ENCODE results near the gene TCF4.
A peak's percentile ranks its signal among the peaks of the same experiment; 100 is the strongest.

The TCF4 gene

GRCh38 chr18:55234366-55235093, 353.5 kb downstream of the TCF4 start:
- peak; percentile 88 for TF ChIP-seq CTCF (conservative IDR thresholded peaks at IDR 0.05; ENCODE audit: control insufficient read depth, insufficient read depth, low read depth, low read length)
- peak; percentile 82 for DNase-seq (ENCODE audit: low read depth)
- no peak overlapping the region for H3K4me3 ChIP-seq (ENCODE audit: control insufficient read depth, low read depth, low read length)

GRCh38 chr18:55233857-55234256, 354.1 kb downstream of the TCF4 start:
- peak; percentile 44 for DNase-seq (ENCODE audit: low read depth)

GRCh38 chr18:55232506-55232905, 355.5 kb downstream of the TCF4 start:
- no peak for DNase-seq (ENCODE audit: low read depth)
- TF ChIP-seq CTCF (conservative IDR thresholded peaks at IDR 0.05; ENCODE audit: control insufficient read depth, insufficient read depth, low read depth, low read length) = no peak
- H3K4me3 ChIP-seq (ENCODE audit: control insufficient read depth, low read depth, low read length) = no peak overlapping the region

More at GRCh38 chr18:55233857-55234256, 354.1 kb downstream of the TCF4 start:
- no peak for TF ChIP-seq CTCF (conservative IDR thresholded peaks at IDR 0.05; ENCODE audit: control insufficient read depth, insufficient read depth, low read depth, low read length)
- H3K4me3 ChIP-seq (ENCODE audit: control insufficient read depth, low read depth, low read length) = no peak overlapping the region

GRCh38 chr18:55229682-55230081, 358.3 kb downstream of the TCF4 start:
- no peak for TF ChIP-seq CTCF (conservative IDR thresholded peaks at IDR 0.05; ENCODE audit: control insufficient read depth, insufficient read depth, low read depth, low read length)
- H3K4me3 ChIP-seq (ENCODE audit: control insufficient read depth, low read depth, low read length) = no peak overlapping the region
- DNase-seq (ENCODE audit: low read depth) = no peak

- no peak overlapping the region for H3K4me3 ChIP-seq (ENCODE audit: control insufficient read depth, low read depth, low read length)
- DNase-seq (ENCODE audit: low read depth) = no peak
- TF ChIP-seq CTCF (conservative IDR thresholded peaks at IDR 0.05; ENCODE audit: control insufficient read depth, insufficient read depth, low read depth, low read length) = no peak
Observed at GRCh38 chr18:55228707-55229106, 359.3 kb downstream of the TCF4 start.

- no peak for DNase-seq (ENCODE audit: low read depth)
- TF ChIP-seq CTCF (conservative IDR thresholded peaks at IDR 0.05; ENCODE audit: control insufficient read depth, insufficient read depth, low read depth, low read length) = no peak
- no peak overlapping the region for H3K4me3 ChIP-seq (ENCODE audit: control insufficient read depth, low read depth, low read length)
Observed at GRCh38 chr18:55228191-55228590, 359.8 kb downstream of the TCF4 start.

Measured in fibroblast of mammary gland (primary cell).